SKM-1 treated with dmso at 0.1 percent for 144 hours (cell line): ENCODE results near the gene SHMT1.
A peak's percentile ranks its signal among the peaks of the same experiment; 100 is the strongest.
"Not testable (repeated sequence)": the region's sequence is repeated elsewhere in the genome, so short reads cannot be mapped to it uniquely, and the experiment has no call there.

ENCODE experiments used
- DNase-seq: peaks from one replicate; lab custom pipeline; 2025; ENCODE audit not compliant: unreplicated experiment; lab: John Stamatoyannopoulos, UW

Gene SHMT1

GRCh38 chr17:18326572-18326971 lies 36.8 kb downstream of the SHMT1 start:
- no peak for DNase-seq

DNA sequence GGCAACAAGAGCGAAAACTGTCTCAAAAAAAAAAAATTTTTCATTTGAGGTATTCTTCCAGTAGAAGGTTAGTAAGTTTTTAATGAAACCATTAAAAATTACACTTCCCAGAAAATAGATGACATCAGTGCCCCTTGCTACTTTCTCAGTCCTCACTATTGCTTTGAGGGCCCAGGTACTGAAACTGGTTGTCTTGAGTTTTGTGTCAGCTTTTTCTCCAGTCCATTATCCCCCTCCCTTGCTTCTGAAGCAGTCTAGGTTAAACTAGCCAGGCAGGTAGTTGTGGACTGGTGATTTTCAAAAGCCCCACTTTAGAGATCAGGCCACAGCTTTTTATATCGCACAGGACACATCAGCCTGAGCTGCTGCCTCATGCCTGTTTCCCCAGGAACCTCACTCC lies 37.3 kb downstream of the SHMT1 start:
- no peak for DNase-seq

DNA sequence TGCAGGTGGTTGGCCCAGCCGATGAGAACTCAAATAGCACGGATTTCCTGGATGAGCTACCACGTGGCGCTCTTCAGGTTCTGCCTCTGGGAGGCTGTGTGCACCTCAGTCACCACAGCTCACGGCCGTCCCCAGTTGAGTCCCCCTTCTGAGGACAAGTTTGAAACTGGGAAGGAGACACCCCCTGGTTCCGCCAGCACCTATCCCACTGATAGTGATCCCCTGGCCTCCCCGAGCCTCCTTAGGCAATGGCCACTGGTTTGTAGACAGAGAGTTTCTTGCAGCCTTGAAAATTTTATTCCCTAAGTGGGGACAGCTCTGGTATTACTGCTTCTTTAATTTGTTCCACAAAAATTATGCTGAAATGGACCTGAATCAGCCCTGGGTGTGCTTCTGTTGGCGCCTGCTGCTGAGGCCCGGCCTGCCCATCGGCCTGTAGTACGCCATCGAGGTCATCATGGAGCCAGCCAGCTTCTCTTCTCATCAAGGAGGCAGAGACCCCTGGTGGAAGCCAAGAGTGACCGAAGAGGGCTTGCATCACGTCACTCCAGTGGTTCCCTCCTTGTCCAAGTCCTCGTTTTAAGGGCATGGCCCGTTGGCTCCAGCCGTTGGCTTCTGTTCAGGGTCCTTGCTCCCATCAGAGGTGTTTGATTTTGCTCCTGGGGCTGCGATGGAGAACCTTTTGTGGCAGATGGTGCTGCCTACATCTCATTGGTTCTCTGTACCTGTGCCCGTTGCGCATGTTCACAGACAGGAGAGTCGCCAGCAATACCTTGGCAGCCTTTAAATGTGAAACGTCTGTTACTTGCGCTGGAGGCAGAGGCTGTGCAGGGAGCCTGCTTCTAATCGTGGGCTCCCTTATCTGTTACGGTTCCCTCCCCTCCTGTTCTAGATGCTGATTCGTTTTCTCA lies 39.0 kb downstream of the SHMT1 start:
- no peak for DNase-seq

DNA sequence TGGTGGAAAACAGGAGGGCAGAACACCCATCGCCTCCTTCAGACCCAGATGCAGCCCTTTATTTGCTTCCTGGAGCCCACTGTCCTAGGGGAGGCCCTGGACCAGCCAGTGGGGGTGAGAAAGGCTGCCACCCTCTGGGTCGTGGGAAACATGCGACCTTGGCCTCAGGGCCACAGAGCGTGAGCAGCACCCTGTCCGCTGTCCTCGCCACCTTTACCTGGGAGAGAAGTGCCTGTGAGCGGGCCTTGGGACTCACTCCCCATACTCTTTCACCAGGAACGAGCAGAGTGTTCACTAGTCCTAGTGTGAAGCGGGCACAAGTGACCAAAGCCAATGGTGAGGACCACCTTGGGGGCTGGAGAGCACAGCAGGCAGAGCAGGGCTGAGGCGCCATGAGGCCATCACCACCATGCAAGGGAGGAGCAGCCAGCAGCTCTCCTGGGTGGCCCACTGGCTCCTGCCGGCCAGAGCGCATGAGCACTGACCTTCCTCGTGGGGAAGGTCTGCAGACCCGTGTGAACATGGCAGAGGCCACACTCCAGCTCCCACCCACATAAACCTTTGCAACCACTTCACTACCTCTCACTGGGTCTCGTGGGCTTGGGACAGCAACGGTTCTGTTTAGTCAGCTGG lies 39.7 kb downstream of the SHMT1 start:
- no peak for DNase-seq

GRCh38 chr17:18323007-18323406 lies 40.3 kb downstream of the SHMT1 start:
- DNase-seq: no peak

GRCh38 chr17:18322522-18322921 lies 40.8 kb downstream of the SHMT1 start:
- DNase-seq: no peak

DNA sequence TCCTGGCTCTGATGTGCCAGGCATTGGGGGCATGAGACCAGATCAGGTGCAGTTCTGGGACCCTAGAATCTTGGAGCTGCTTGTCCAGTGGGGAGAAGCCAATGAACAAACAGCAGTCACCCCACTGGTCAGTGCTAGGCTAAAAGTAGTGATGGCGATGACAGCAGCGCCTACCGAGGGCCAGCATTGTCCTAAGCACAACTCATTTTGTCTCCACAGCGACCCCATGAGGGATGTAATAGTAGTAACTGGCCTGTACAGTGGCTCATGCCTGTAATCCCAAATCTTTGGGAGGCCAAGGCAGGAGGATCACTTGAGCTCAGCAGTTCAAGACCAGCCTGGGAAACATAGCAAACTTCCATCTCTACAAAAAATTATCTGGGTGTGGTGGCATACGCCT lies 42.0 kb downstream of the SHMT1 start:
- DNase-seq: no peak

GRCh38 chr17:18320301-18320700 lies 43.0 kb downstream of the SHMT1 start:
- no peak for DNase-seq

GRCh38 chr17:18319604-18320256 lies 43.6 kb downstream of the SHMT1 start:
- peak; percentile 6 for DNase-seq

GRCh38 chr17:18318771-18319450 lies 44.4 kb downstream of the SHMT1 start:
- no peak for DNase-seq

DNA sequence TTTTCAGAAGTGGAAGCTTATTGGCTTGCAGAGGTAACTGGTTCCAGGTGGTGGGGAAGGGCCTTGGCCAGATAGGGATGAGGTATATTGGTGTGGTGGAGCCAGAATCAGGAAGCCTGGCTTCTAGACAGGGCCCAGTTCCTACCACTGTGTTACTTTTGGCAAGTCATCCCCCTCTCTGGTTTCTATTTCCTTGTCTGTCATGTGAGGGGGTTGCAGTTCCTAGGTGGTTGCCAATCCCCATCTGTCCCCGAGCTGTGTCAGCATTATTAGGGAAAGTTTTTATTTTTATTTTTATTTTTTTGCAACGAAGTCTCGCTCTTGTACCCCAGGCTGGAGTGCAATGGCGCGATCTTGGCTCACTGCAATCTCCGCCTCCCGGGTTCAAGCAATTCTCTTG lies 45.2 kb downstream of the SHMT1 start:
- no peak for DNase-seq

DNA sequence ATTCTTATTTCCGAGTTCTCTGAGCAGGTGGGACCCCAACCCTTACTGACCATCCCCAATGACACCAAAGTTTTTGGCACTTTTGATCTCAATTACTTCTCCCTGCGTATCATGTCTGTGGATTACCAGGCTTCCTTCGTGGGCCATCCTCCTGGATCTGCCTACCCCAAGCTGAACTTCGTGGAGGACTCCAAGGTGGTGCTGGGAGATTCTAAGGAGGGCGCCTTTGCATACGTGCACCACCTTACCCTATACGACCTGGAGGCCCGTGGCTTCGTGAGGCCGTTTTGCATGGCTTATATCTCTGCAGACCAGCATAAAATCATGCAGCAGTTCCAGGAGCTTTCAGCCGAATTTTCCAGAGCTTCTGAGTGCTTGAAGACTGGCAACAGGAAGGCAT lies 47.4 kb downstream of the SHMT1 start:
- no peak for DNase-seq

GRCh38 chr17:18315562-18315922 lies 47.8 kb downstream of the SHMT1 start:
- DNase-seq: peak; percentile 39

DNA sequence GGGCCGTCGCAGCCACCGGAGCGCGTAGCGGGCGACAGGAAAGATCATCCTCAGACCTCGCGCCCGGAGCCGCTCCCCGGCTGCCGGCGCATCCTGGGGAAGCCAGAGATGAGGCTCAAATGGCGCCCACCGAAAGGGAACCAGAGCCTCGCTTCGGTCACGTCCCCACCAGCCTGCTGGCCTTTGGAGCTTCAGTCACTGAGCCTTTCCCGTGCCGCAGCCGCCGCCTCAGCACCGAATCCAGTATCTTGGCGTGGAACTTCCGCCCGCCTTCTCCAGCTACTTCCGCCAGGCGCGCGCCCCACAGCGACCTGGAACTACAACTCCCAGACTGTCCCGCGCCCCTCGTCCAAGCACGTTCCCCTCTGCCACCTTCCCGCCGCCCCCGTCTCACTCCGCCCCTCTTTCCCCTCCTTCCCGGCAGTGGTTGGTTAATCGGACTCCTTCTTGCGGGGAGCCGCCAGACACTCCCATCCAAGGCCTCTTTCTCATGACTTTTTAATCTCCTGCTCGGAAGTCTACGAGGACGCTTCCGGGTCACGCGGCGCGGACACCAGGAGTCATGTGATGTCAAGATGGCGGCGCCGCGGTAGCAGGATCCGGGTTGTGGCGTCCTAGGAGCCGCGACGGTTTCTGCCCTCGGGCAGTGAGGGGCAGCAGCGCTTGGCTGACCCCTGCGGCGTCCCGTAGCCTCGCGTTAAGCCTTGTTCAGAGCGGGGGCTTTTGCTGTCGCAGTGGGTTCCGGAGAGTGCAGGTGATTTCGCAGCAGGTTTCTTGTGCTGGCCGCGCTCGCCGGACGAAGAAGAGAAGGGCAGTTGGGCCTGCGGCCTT lies 48.4 kb downstream of the SHMT1 start, which contains the start of the genes SMCR8 and TOP3A:
TSS of gene SMCR8 (plus strand) at position 563 of the 831 bp plus-strand sequence. CDS start 497 bp downstream, outside the sequence.
TSS of gene TOP3A (minus strand) at position 264 of the 831 bp plus-strand sequence. CDS start at position 48, 216 bp downstream.
- DNase-seq: peak; percentile 98

DNA sequence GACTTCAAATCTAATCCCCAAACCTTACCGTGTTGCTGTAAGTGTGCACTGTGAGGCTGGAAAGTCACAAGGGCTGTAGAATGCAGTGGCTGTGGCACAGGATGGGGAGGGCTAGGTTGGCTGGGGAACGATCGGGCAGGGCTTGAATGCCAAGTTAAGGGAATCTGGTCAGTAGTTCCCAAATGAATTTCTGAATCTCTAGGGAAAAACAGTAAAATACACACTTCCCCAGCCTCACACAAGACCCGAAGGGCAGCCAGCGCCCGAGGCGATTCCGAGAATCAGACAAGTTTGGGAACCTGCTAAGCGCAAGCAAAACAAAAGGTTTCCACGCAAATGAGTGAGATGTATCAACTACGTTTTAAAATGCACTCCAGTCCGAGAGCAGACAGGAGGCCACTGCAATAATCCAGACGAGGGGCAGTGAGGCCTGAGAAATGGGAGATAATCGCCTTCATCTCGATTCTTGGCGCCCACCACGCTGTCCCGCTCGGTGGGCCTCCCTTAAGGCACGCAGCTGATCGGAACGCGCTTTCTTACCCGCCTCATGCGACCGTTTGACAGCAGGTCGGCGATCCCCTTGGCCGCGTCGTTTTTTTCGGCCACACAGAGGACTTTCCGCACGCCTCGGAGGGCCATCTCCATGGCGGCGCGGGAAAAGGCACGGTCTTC lies 49.2 kb downstream of the SHMT1 start:
- DNase-seq: no peak

GRCh38 chr17:18309202-18309601 lies 54.1 kb downstream of the SHMT1 start:
- no peak for DNase-seq

- not testable (repeated sequence) for DNase-seq
These were observed 60.1 kb downstream of the SHMT1 start for GRCh38 chr17:18303206-18303605.

DNA sequence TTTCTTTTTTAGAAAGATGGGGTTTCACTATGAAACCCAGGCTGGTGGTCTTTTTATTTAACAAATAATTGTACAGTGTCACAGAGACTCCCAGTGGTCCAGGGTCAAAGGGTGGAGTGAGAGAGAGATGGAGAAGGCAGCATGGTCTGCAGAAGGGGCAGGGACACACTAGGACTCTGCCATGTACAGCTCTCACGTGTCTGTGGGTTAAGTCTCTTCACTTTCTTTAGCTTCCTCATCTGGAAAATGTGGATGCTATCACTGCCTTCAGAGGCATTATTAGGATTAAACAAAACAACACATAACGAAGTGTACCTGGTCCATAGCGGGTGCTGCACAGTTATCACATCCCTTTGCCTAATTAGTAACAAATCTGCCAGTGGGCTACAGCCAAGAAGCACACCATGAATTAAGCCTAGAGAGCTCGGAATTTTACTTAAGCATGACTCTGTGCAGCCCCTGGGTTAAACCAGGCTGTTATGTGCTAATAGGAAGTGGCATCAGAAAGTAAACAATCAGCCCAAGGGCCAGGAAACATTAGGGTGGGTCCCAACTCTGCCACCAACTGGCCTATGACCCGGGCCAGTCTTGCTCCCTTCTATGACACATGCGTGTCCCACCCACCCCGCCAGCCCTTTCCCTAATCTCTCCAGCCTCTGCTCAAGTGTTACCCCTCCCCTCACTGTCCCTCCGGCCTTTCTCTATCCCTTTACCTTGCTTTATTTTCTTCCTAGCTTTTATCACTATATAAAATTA lies 62.4 kb downstream of the SHMT1 start:
- no peak for DNase-seq

- not testable (repeated sequence) for DNase-seq
These were observed 65.3 kb downstream of the SHMT1 start for GRCh38 chr17:18298061-18298460.
